RWPE2 (cell line): ENCODE measurements around the gene IFITM2.
A peak's percentile ranks its signal among the peaks of the same experiment; 100 is the strongest.
"Not testable (repeated sequence)": the region's sequence is repeated elsewhere in the genome, so short reads cannot be mapped to it uniquely, and the experiment has no call there.

Experiments used
- ATAC-seq: fragments of 200-7000 bp; cut with Tn5 transposase; 3 replicates; pipeline ENCODE4 v1.9.1; 2021; ENCODE audit warnings: low read depth
- DNase-seq: peaks from one replicate; pipeline ENCODE4 v3.0.0-alpha.2; 2020; ENCODE audit warnings: low spot score
- H3K27ac ChIP-seq: fragments of 450-650 bp; 2 replicates; pipeline ENCODE4 v1.5.1; 2017; ENCODE audit warnings: mild to moderate bottlenecking; ENCODE audit not compliant: poor library complexity, severe bottlenecking
- H3K27me3 ChIP-seq: fragments of 250-450 bp; sonication (Bioruptor Pico); 2 replicates; pipeline ENCODE4 v1.5.1; 2021; ENCODE audit warnings: mild to moderate bottlenecking, moderate library complexity; ENCODE audit not compliant: insufficient read depth, poor library complexity, severe bottlenecking
- H3K36me3 ChIP-seq: fragments of 250-450 bp; sonication (Bioruptor Pico); 2 replicates; pipeline ENCODE4 v1.5.1; 2020; ENCODE audit warnings: low read depth, mild to moderate bottlenecking, moderate library complexity
- H3K4me1 ChIP-seq: fragments of 250-450 bp; sonication (Bioruptor Pico); 2 replicates; pipeline ENCODE4 v1.5.1; 2021; ENCODE audit warnings: mild to moderate bottlenecking, moderate library complexity; ENCODE audit not compliant: insufficient read depth, poor library complexity, severe bottlenecking
- H3K4me3 ChIP-seq: fragments of 250-450 bp; sonication (Bioruptor Pico); 2 replicates; pipeline ENCODE4 v1.5.1; 2021; ENCODE audit warnings: mild to moderate bottlenecking, moderate library complexity; ENCODE audit not compliant: severe bottlenecking
- H3K9me3 ChIP-seq: fragments of 250-450 bp; sonication (Bioruptor Pico); 2 replicates; pipeline ENCODE4 v1.5.1; 2021; ENCODE audit warnings: mild to moderate bottlenecking, moderate library complexity; ENCODE audit not compliant: severe bottlenecking
- CTCF ChIP-seq: fragments of 450-650 bp; IDR thresholded peaks from one replicate; pipeline ENCODE4 v1.5.1; 2017; ENCODE audit warnings: mild to moderate bottlenecking, moderate library complexity; ENCODE audit not compliant: poor library complexity, severe bottlenecking

IFITM2 gene

GRCh38 chr11:346529-346928 is 38.9 kb downstream of the IFITM2 start:
- no peak for ATAC-seq
- Histone ChIP-seq H3K9me3 (no peaks in the 10 kb centered on the region), H3K4me1 (peaks cover 12% of the 10 kb centered on the region), H3K27ac (no peak overlapping the region), H3K36me3 (no peaks in the 10 kb centered on the region), H3K4me3 (no peak overlapping the region), H3K27me3 (no peaks in the 10 kb centered on the region)
- DNase-seq, result no peak
- TF ChIP-seq CTCF, result no peak

- not testable (repeated sequence) for H3K27ac ChIP-seq, H3K36me3 ChIP-seq, H3K9me3 ChIP-seq, ATAC-seq, H3K27me3 ChIP-seq, H3K4me3 ChIP-seq, DNase-seq
- peaks cover 17% of the 10 kb centered on the region for H3K4me1 ChIP-seq
Measured at GRCh38 chr11:349270-349954, 41.8 kb downstream of the IFITM2 start.

GRCh38 chr11:350033-350722 is 42.6 kb downstream of the IFITM2 start:
- H3K9me3 ChIP-seq, H3K36me3 ChIP-seq, DNase-seq, H3K4me3 ChIP-seq, H3K27me3 ChIP-seq: not testable (repeated sequence)
- Histone ChIP-seq H3K27ac (peak overlapping the region; percentile 46), H3K4me1 (peaks cover 17% of the 10 kb centered on the region)
- ATAC-seq, result peak; percentile 15; the same call in 2 of the 3 replicates

GRCh38 chr11:350723-351255 is 43.2 kb downstream of the IFITM2 start:
- no peak for TF ChIP-seq CTCF
- DNase-seq, result no peak
- peak overlapping the region; percentile 46 for H3K27ac ChIP-seq
- no peaks in the 10 kb centered on the region for H3K27me3 ChIP-seq
- peaks cover 23% of the 10 kb centered on the region for H3K4me1 ChIP-seq
- no peaks in the 10 kb centered on the region for H3K36me3 ChIP-seq
- no peak overlapping the region for H3K4me3 ChIP-seq
- H3K9me3 ChIP-seq, result no peaks in the 10 kb centered on the region
- ATAC-seq, result peak; percentile 69

GRCh38 chr11:351411-351810 is 43.8 kb downstream of the IFITM2 start:
- Histone ChIP-seq H3K27ac (peak overlapping the region; percentile 46), H3K27me3 (no peaks in the 10 kb centered on the region), H3K9me3 (no peaks in the 10 kb centered on the region), H3K36me3 (no peaks in the 10 kb centered on the region), H3K4me1 (peaks cover 24% of the 10 kb centered on the region), H3K4me3 (no peak overlapping the region)
- no peak for DNase-seq
- no peak for TF ChIP-seq CTCF
- ATAC-seq, result no peak
